Measurements from ENCODE around the gene ZNF219.

ZNF219 gene

GRCh38 chr14:21098892-21099595 lies 589 bp upstream of the ZNF219 start:
- no CpG with 5 or more reads among the region's 16 CpGs for WGBS (ENCODE audit: extremely low coverage, insufficient coverage, insufficient read length)
- no peak overlapping the region for H4K8ac ChIP-seq (ENCODE audit: low read depth, low read length)
- no peak overlapping the region for H2BK5ac ChIP-seq (ENCODE audit: low read depth, low read length, poor library complexity)
- H3K27me3 ChIP-seq (ENCODE audit: insufficient read depth, low read length) = no peaks in the 10 kb centered on the region
- H3K4me1 ChIP-seq (ENCODE audit: control insufficient read depth in 1 of 2, insufficient read depth in 2 of 2, low read length in 2 of 2) = peaks cover 7 to 27% of the 10 kb centered on the region in 2 experiments
- peaks cover 7% of the 10 kb centered on the region for H3K79me1 ChIP-seq (ENCODE audit: low read length)
- peaks cover 2% of the 10 kb centered on the region for H3K9me3 ChIP-seq (ENCODE audit: insufficient read depth, low read depth, low read length)
- peak overlapping the region; percentile 93 for H3K4me2 ChIP-seq (ENCODE audit: low read length)
- H2BK120ac ChIP-seq (ENCODE audit: insufficient read depth, low read length, poor library complexity) = no peak overlapping the region
- no peak overlapping the region for H3K4ac ChIP-seq (ENCODE audit: low read depth, low read length)
- H2AK5ac ChIP-seq (ENCODE audit: low read length) = no peak overlapping the region
- H2BK12ac ChIP-seq (ENCODE audit: low read length) = no peak overlapping the region
- H3K9ac ChIP-seq (ENCODE audit: low read length) = no peak overlapping the region
- peaks cover 3% of the 10 kb centered on the region for H3K79me2 ChIP-seq (ENCODE audit: control insufficient read depth, insufficient read depth, low read length, poor library complexity)
- peak overlapping the region; percentile 70 for H3K4me3 ChIP-seq (ENCODE audit: low read depth, low read length)
- H4K12ac ChIP-seq (ENCODE audit: low read depth, low read length) = no peak overlapping the region
- H4K91ac ChIP-seq (ENCODE audit: low read depth, low read length) = no peak overlapping the region
- no peak overlapping the region for H2AFZ ChIP-seq (ENCODE audit: insufficient read depth, low read length, poor library complexity)
- no peak overlapping the region for H3K14ac ChIP-seq (ENCODE audit: low read length)
- no peak overlapping the region for H3K27ac ChIP-seq (ENCODE audit: low read depth, low read length)
- H3K18ac ChIP-seq (ENCODE audit: low read length) = no peak overlapping the region
- no peaks in the 10 kb centered on the region for H3K36me3 ChIP-seq (ENCODE audit: control insufficient read depth in 1 of 2, insufficient read depth in 2 of 2, low read length in 2 of 2)
- no peak for DNase-seq
- H3K23ac ChIP-seq (ENCODE audit: low read length) = no peak overlapping the region

- Histone ChIP-seq H4K91ac (ENCODE audit: low read depth, low read length) (no peak overlapping the region), H3K18ac (ENCODE audit: low read length) (peak overlapping the region; percentile 43), H4K12ac (ENCODE audit: low read depth, low read length) (no peak overlapping the region), H3K27ac (ENCODE audit: low read depth, low read length) (no peak overlapping the region), H3K4me1 (ENCODE audit: control insufficient read depth in 1 of 2, insufficient read depth in 2 of 2, low read length in 2 of 2) (peaks cover 6 to 23% of the 10 kb centered on the region in 2 experiments), H3K79me1 (ENCODE audit: low read length) (no peaks in the 10 kb centered on the region), H4K8ac (ENCODE audit: low read depth, low read length) (peak overlapping the region; percentile 13), H3K79me2 (ENCODE audit: control insufficient read depth, insufficient read depth, low read length, poor library complexity) (no peaks in the 10 kb centered on the region), H3K23ac (ENCODE audit: low read length) (no peak overlapping the region), H3K9me3 (ENCODE audit: insufficient read depth, low read depth, low read length) (peaks cover 2% of the 10 kb centered on the region), H2BK120ac (ENCODE audit: insufficient read depth, low read length, poor library complexity) (no peak overlapping the region), H3K4me3 (ENCODE audit: low read depth, low read length) (peak overlapping the region; percentile 59), H2AK5ac (ENCODE audit: low read length) (no peak overlapping the region), H3K9ac (ENCODE audit: low read length) (no peak overlapping the region), H2BK5ac (ENCODE audit: low read depth, low read length, poor library complexity) (no peak overlapping the region), H3K4ac (ENCODE audit: low read depth, low read length) (no peak overlapping the region), H2BK12ac (ENCODE audit: low read length) (no peak overlapping the region), H2AFZ (ENCODE audit: insufficient read depth, low read length, poor library complexity) (no peak overlapping the region), H3K36me3 (ENCODE audit: control insufficient read depth in 1 of 2, insufficient read depth in 2 of 2, low read length in 2 of 2) (no peaks in the 10 kb centered on the region), H3K4me2 (ENCODE audit: low read length) (peak overlapping the region; percentile 44), H3K27me3 (ENCODE audit: insufficient read depth, low read length) (no peaks in the 10 kb centered on the region), H3K14ac (ENCODE audit: low read length) (no peak overlapping the region)
- no CpG with 5 or more reads among the region's 19 CpGs for WGBS (ENCODE audit: extremely low coverage, insufficient coverage, insufficient read length)
- DNase-seq = no peak
Observed at GRCh38 chr14:21097636-21098075, 799 bp downstream of the ZNF219 start.

- WGBS (ENCODE audit: extremely low coverage, insufficient coverage, insufficient read length) = no CpG with 5 or more reads among the region's 10 CpGs
- peak overlapping the region; percentile 43 for H3K18ac ChIP-seq (ENCODE audit: low read length)
- H3K4ac ChIP-seq (ENCODE audit: low read depth, low read length) = no peak overlapping the region
- H3K4me1 ChIP-seq (ENCODE audit: control insufficient read depth in 1 of 2, insufficient read depth in 2 of 2, low read length in 2 of 2) = peaks cover under 1 to 17% of the 10 kb centered on the region in 2 experiments
- no peak overlapping the region for H2AK5ac ChIP-seq (ENCODE audit: low read length)
- H3K9ac ChIP-seq (ENCODE audit: low read length) = no peak overlapping the region
- H3K36me3 ChIP-seq (ENCODE audit: control insufficient read depth in 1 of 2, insufficient read depth in 2 of 2, low read length in 2 of 2) = peaks cover 2% of the 10 kb centered on the region in 2 experiments
- H3K27me3 ChIP-seq (ENCODE audit: insufficient read depth, low read length) = no peaks in the 10 kb centered on the region
- no peak overlapping the region for H2BK12ac ChIP-seq (ENCODE audit: low read length)
- H3K9me3 ChIP-seq (ENCODE audit: insufficient read depth, low read depth, low read length) = no peaks in the 10 kb centered on the region
- H4K12ac ChIP-seq (ENCODE audit: low read depth, low read length) = no peak overlapping the region
- H2AFZ ChIP-seq (ENCODE audit: insufficient read depth, low read length, poor library complexity) = no peak overlapping the region
- peak overlapping the region; percentile 13 for H4K8ac ChIP-seq (ENCODE audit: low read depth, low read length)
- no peak overlapping the region for H3K4me3 ChIP-seq (ENCODE audit: low read depth, low read length)
- H4K91ac ChIP-seq (ENCODE audit: low read depth, low read length) = no peak overlapping the region
- DNase-seq = peak in 1 of 2 donors; percentile 24
- H3K79me2 ChIP-seq (ENCODE audit: control insufficient read depth, insufficient read depth, low read length, poor library complexity) = no peaks in the 10 kb centered on the region
- H3K79me1 ChIP-seq (ENCODE audit: low read length) = no peaks in the 10 kb centered on the region
- H3K4me2 ChIP-seq (ENCODE audit: low read length) = peak overlapping the region; percentile 44
- no peak overlapping the region for H2BK5ac ChIP-seq (ENCODE audit: low read depth, low read length, poor library complexity)
- H3K27ac ChIP-seq (ENCODE audit: low read depth, low read length) = no peak overlapping the region
- peak overlapping the region; percentile 18 for H2BK120ac ChIP-seq (ENCODE audit: insufficient read depth, low read length, poor library complexity)
- no peak overlapping the region for H3K14ac ChIP-seq (ENCODE audit: low read length)
- H3K23ac ChIP-seq (ENCODE audit: low read length) = no peak overlapping the region
Observed at GRCh38 chr14:21096978-21097635, 1.3 kb downstream of the ZNF219 start.

- Histone ChIP-seq H2BK5ac (ENCODE audit: low read depth, low read length, poor library complexity) (no peak overlapping the region), H2AK5ac (ENCODE audit: low read length) (no peak overlapping the region), H3K27me3 (ENCODE audit: insufficient read depth, low read length) (no peaks in the 10 kb centered on the region), H3K9me3 (ENCODE audit: insufficient read depth, low read depth, low read length) (no peaks in the 10 kb centered on the region), H3K9ac (ENCODE audit: low read length) (no peak overlapping the region), H2BK12ac (ENCODE audit: low read length) (no peak overlapping the region), H3K4me1 (ENCODE audit: control insufficient read depth in 1 of 2, insufficient read depth in 2 of 2, low read length in 2 of 2) (peaks cover 0 to 12% of the 10 kb centered on the region in 2 experiments), H3K23ac (ENCODE audit: low read length) (no peak overlapping the region), H2AFZ (ENCODE audit: insufficient read depth, low read length, poor library complexity) (no peak overlapping the region), H3K4me2 (ENCODE audit: low read length) (no peak overlapping the region), H2BK120ac (ENCODE audit: insufficient read depth, low read length, poor library complexity) (no peak overlapping the region), H4K91ac (ENCODE audit: low read depth, low read length) (no peak overlapping the region), H3K79me2 (ENCODE audit: control insufficient read depth, insufficient read depth, low read length, poor library complexity) (no peaks in the 10 kb centered on the region), H3K79me1 (ENCODE audit: low read length) (no peaks in the 10 kb centered on the region), H3K4ac (ENCODE audit: low read depth, low read length) (no peak overlapping the region), H4K8ac (ENCODE audit: low read depth, low read length) (no peak overlapping the region), H3K27ac (ENCODE audit: low read depth, low read length) (no peak overlapping the region), H3K36me3 (ENCODE audit: control insufficient read depth in 1 of 2, insufficient read depth in 2 of 2, low read length in 2 of 2) (peaks cover 8% of the 10 kb centered on the region in 2 experiments), H4K12ac (ENCODE audit: low read depth, low read length) (no peak overlapping the region), H3K18ac (ENCODE audit: low read length) (no peak overlapping the region), H3K14ac (ENCODE audit: low read length) (no peak overlapping the region), H3K4me3 (ENCODE audit: low read depth, low read length) (no peak overlapping the region)
- WGBS (ENCODE audit: extremely low coverage, insufficient coverage, insufficient read length) = no CpG with 5 or more reads among the region's 3 CpGs
- DNase-seq = no peak
Observed at GRCh38 chr14:21096438-21096837, 2.0 kb downstream of the ZNF219 start.

Data from trophoblast cell (in vitro differentiated cells and primary cell).